Suprapubic skin (tissue), 4 donors: ENCODE results near the gene ARHGAP1. TPM values are rescaled to one million over a fixed set of nuclear protein-coding genes. Genes with fewer than 3 reads are reported as not detected.

Source experiments
- DNase-seq, 2 donors: peaks; one replicate each; pipeline ENCODE4 v3.0.0-alpha.2; 2019; ENCODE audit warnings: low spot score in 2 of 2
- H3K27ac ChIP-seq: fragments of 200-600 bp; sonication (generic); one replicate; pipeline ENCODE4 v1.5.1; 2019
- H3K27me3 ChIP-seq: fragments of 200-600 bp; sonication (generic); one replicate; pipeline ENCODE4 v1.5.1; 2019
- H3K36me3 ChIP-seq: fragments of 200-600 bp; sonication (generic); one replicate; pipeline ENCODE4 v1.5.1; 2019
- H3K4me1 ChIP-seq: fragments of 200-600 bp; sonication (generic); one replicate; pipeline ENCODE4 v1.5.1; 2019
- H3K4me3 ChIP-seq: fragments of 200-600 bp; sonication (generic); one replicate; pipeline ENCODE4 v1.5.1; 2019; ENCODE audit warnings: mild to moderate bottlenecking
- H3K9me3 ChIP-seq: fragments of 200-600 bp; sonication (generic); one replicate; pipeline ENCODE4 v1.5.1; 2019
- CTCF ChIP-seq, 2 donors: fragments of 200-600 bp in 1 of 2; fragments of 450-650 bp in 1 of 2; sonication (generic) in 1 of 2; IDR thresholded peaks; one replicate each; pipeline ENCODE4 v1.5.1; 2016 to 2019; ENCODE audit warnings: antibody characterized with exemption in 2 of 2, mild to moderate bottlenecking in 1 of 2, moderate library complexity in 1 of 2
- EP300 ChIP-seq: sonication (generic); formaldehyde crosslinking; IDR thresholded peaks from one replicate; pipeline ENCODE4 v1.6.1; 2017; ENCODE audit warnings: antibody characterized with exemption
- POLR2A ChIP-seq, 2 donors: fragments of 450-650 bp; IDR thresholded peaks; one replicate each; pipeline ENCODE4 v1.6.1; 2017; ENCODE audit warnings: antibody characterized with exemption in 2 of 2, mild to moderate bottlenecking in 2 of 2, moderate library complexity in 2 of 2
- POLR2AphosphoS5 ChIP-seq, 3 donors: sonication (generic); formaldehyde crosslinking; IDR thresholded peaks; one replicate each; pipeline ENCODE4 v1.6.1; 2017; ENCODE audit warnings: antibody characterized with exemption in 3 of 3
- WGBS: methylation state at CpG from one replicate; pipeline ENCODE4 v1.1.5; 2018; 5-methylcytosine and 5-hydroxymethylcytosine counted together
- total RNA-seq, 4 donors: library from RNA; depleted of rRNA; stranded (reverse); fragments of >200 nt; gene quantifications; one replicate each; pipeline ENCODE4 v1.1.0, GENCODE V29; 2016

The ARHGAP1 gene
- 10 to 100 TPM; 53.7 to 72.5 (median 68.5) TPM for total RNA-seq

- WGBS = under 1% methylated on average over 40 of the region's 44 CpGs
- Histone ChIP-seq H3K36me3 (peaks cover 42% of the 10 kb centered on the region), H3K4me1 (peaks cover 64% of the 10 kb centered on the region), H3K27me3 (no peaks in the 10 kb centered on the region), H3K27ac (peak within 1 kb of the TSS; percentile 90), H3K9me3 (no peaks in the 10 kb centered on the region), H3K4me3 (peak within 1 kb of the TSS; percentile 99)
- DNase-seq = peak; percentile 100
- TF ChIP-seq POLR2AphosphoS5 (IDR thresholded peaks at IDR 0.05) (peak in 1 of 3 donors; percentile 66), EP300 (no peak), POLR2A (IDR thresholded peaks at IDR 0.05) (peak in 1 of 2 donors; percentile 68)
These were observed at the start of gene ARHGAP1, which contains the start of gene ZNF408 for GRCh38 chr11:46700241-46701077. Gene ARHGAP1 (minus strand): TSS chr11:46700619. CDS start chr11:46696107, 4,512 bp downstream. Gene ZNF408 (plus strand): TSS chr11:46701031. CDS start chr11:46701048, 17 bp downstream.

DNA sequence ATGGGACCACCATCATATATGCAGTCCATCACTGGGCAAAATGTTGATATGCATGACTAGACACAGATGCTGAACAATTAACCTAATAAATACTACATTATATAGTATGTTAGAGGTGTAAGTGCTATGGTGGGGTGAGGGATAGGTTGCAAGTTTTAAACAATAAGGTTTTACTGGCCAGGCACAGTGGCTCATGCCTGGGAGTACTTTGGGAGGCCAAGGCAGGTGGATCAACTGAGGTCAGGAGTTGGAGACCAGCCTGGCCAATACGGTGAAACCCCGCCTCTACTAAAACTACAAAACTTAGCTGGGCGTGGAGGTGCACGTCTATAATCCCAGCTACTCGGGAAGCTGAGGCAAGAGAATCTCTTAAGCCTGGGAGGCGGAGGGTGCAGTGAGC lies 46.7 kb upstream of the ARHGAP1 start:
- Histone ChIP-seq H3K9me3 (no peaks in the 10 kb centered on the region), H3K27ac (no peak overlapping the region), H3K36me3 (peaks cover 97% of the 10 kb centered on the region), H3K4me1 (no peaks in the 10 kb centered on the region), H3K4me3 (no peak overlapping the region), H3K27me3 (no peaks in the 10 kb centered on the region)
- no peak for DNase-seq
- 90% methylated on average over 6 of the region's 6 CpGs for WGBS
- no peak for TF ChIP-seq CTCF (IDR thresholded peaks at IDR 0.05)
- no peak for TF ChIP-seq EP300
- no peak for TF ChIP-seq POLR2A (IDR thresholded peaks at IDR 0.05)
- TF ChIP-seq POLR2AphosphoS5 (IDR thresholded peaks at IDR 0.05) = no peak

DNA sequence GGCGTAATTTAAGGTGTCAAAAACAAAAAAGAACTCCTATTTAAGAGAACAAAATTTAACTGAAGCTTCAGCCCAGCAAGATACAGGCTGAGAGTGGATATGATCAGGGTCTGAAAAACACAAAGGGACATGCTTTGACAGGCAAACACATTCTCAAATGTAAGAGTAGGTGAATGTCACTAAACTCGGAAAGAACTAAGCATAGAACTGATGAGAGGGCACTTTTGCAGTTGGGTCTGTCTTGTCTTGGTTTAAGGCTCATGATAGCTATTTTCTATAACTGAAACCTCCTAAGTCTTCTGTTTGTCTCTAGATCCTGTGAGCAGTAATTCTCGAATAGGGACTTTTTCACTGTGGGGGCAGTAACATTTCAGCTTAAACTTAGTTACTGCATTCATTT lies 45.6 kb upstream of the ARHGAP1 start:
- Histone ChIP-seq H3K4me3 (no peak overlapping the region), H3K36me3 (peaks cover 94% of the 10 kb centered on the region)

DNA sequence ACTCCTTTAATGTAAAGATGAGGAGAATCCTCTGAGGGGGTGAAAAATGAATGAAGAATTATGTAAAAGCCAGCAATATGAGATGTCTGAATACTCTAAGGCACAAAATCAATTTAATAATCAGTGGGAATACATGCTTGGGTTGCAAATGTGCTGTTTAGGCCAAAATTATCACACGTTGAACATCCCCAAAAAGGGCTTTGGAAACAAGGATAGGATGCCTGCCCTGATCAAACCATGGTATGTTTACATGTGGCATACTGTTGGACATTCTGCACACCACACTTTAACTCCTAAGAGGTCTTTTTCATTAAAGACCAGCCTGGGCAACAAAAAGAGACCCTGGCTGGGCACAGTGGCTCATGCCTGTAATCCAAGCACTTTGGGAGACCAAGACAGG lies 44.9 kb upstream of the ARHGAP1 start:
- no peaks in the 10 kb centered on the region for H3K9me3 ChIP-seq
- no peaks in the 10 kb centered on the region for H3K4me1 ChIP-seq
- H3K27me3 ChIP-seq = no peaks in the 10 kb centered on the region
- H3K27ac ChIP-seq = no peak overlapping the region
- no peak for DNase-seq
- H3K36me3 ChIP-seq = peaks cover 87% of the 10 kb centered on the region
- TF ChIP-seq CTCF (IDR thresholded peaks at IDR 0.05) = no peak
- TF ChIP-seq POLR2AphosphoS5 (IDR thresholded peaks at IDR 0.05) = no peak
- TF ChIP-seq POLR2A (IDR thresholded peaks at IDR 0.05) = no peak
- no peak for TF ChIP-seq EP300
- 79% methylated on average over 1 of the region's 1 CpG for WGBS
- no peak overlapping the region for H3K4me3 ChIP-seq

More for the DNA sequence above, 45.6 kb upstream of the ARHGAP1 start:
- whole genome bisulfite sequencing = 93% methylated on average over 3 of the region's 3 CpGs
- no peak for DNase-seq
- Histone ChIP-seq H3K4me1 (no peaks in the 10 kb centered on the region), H3K27me3 (no peaks in the 10 kb centered on the region), H3K9me3 (no peaks in the 10 kb centered on the region), H3K27ac (no peak overlapping the region)
- TF ChIP-seq EP300 = no peak
- no peak for TF ChIP-seq CTCF (IDR thresholded peaks at IDR 0.05)
- no peak for TF ChIP-seq POLR2A (IDR thresholded peaks at IDR 0.05)
- TF ChIP-seq POLR2AphosphoS5 (IDR thresholded peaks at IDR 0.05) = no peak

DNA sequence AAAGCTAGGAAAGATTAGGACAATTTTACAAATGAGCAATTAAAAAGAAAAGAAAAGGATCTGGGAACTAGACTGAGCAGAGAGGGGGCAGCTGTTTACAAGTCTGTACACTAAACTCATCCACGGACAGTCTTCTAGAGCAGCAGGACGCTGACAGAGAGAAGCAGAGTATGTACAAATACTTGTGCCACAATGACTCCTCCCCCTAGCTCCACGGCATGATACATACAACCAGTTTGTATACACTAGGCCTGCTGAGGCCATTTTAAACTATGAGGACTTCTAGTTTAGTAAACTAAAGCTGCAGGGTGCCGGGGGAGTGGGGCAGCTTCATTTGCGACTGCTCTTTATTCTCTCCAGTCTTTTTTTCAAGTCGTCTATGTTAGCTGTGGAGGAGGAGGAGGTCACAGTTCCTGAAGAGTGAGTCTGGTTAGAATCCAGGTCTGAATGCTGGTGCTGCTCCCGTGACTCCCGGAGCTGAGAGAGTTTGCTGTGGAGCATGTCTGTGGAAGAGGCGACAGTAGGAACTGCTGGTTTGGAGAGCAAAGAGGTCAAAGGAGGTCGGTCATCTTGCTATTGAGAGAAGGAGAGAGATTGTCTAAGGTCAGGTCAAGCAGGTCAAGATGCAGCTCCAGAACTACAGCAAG lies 43.4 kb upstream of the ARHGAP1 start:
- Histone ChIP-seq H3K4me3 (no peak overlapping the region), H3K36me3 (peaks cover 72% of the 10 kb centered on the region), H3K27me3 (no peaks in the 10 kb centered on the region), H3K9me3 (no peaks in the 10 kb centered on the region), H3K27ac (no peak overlapping the region), H3K4me1 (no peaks in the 10 kb centered on the region)
- no peak for DNase-seq
- TF ChIP-seq CTCF (IDR thresholded peaks at IDR 0.05) = no peak
- TF ChIP-seq EP300 = no peak
- no peak for TF ChIP-seq POLR2AphosphoS5 (IDR thresholded peaks at IDR 0.05)
- no peak for TF ChIP-seq POLR2A (IDR thresholded peaks at IDR 0.05)
- 84% methylated on average over 10 of the region's 10 CpGs for WGBS
